GM19468 (cell line): ENCODE data around the gene CREG2.

Experiments used
- ATAC-seq: cut with Tn5 transposase; IDR thresholded peaks from one replicate; pipeline ENCODE4 v1.9.1; 2021; ENCODE audit warnings: mild to moderate bottlenecking, moderate library complexity, moderate number of reproducible peaks; ENCODE audit not compliant: unreplicated experiment; ENCODE audit errors: extremely low read depth

The CREG2 gene

GRCh38 chr2:101410114-101410513, 22.8 kb upstream of the CREG2 start:
- ATAC-seq: no peak

GRCh38 chr2:101409699-101410098, 22.4 kb upstream of the CREG2 start:
- ATAC-seq: no peak

GRCh38 chr2:101408925-101409324, 21.6 kb upstream of the CREG2 start:
- no peak for ATAC-seq

GRCh38 chr2:101405351-101405899, 18.1 kb upstream of the CREG2 start:
- ATAC-seq: no peak

- no peak for ATAC-seq
These were observed 16.4 kb upstream of the CREG2 start for GRCh38 chr2:101403745-101404144.

GRCh38 chr2:101402630-101403029, 15.3 kb upstream of the CREG2 start:
- no peak for ATAC-seq

GRCh38 chr2:101401906-101402305, 14.6 kb upstream of the CREG2 start:
- no peak for ATAC-seq

GRCh38 chr2:101401326-101401665, 14.0 kb upstream of the CREG2 start:
- no peak for ATAC-seq

GRCh38 chr2:101400506-101401325, 13.4 kb upstream of the CREG2 start:
- ATAC-seq: no peak

- no peak for ATAC-seq
These were observed 12.7 kb upstream of the CREG2 start for GRCh38 chr2:101400048-101400447.

GRCh38 chr2:101399021-101399799, 11.9 kb upstream of the CREG2 start:
- ATAC-seq: no peak

GRCh38 chr2:101398116-101398821, 11.0 kb upstream of the CREG2 start:
- no peak for ATAC-seq

- no peak for ATAC-seq
These were observed 9.0 kb upstream of the CREG2 start for GRCh38 chr2:101396316-101396717.

GRCh38 chr2:101395545-101396315, 8.4 kb upstream of the CREG2 start:
- no peak for ATAC-seq

- no peak for ATAC-seq
These were observed 929 bp upstream of the CREG2 start for GRCh38 chr2:101388232-101388631.

- ATAC-seq: no peak
These were observed 628 bp downstream of the CREG2 start for GRCh38 chr2:101386599-101387150.

- no peak for ATAC-seq
These were observed 4.2 kb downstream of the CREG2 start for GRCh38 chr2:101383016-101383541.

GRCh38 chr2:101382442-101382841, 4.9 kb downstream of the CREG2 start:
- no peak for ATAC-seq

GRCh38 chr2:101380376-101380775, 6.9 kb downstream of the CREG2 start:
- no peak for ATAC-seq
